GM04503 (cell line): ENCODE data around the gene APCDD1L.

Experiments
- DNase-seq: peaks from one replicate; pipeline ENCODE4 v3.0.0-alpha.2; 2012; ENCODE audit warnings: low read depth

The APCDD1L gene

DNA sequence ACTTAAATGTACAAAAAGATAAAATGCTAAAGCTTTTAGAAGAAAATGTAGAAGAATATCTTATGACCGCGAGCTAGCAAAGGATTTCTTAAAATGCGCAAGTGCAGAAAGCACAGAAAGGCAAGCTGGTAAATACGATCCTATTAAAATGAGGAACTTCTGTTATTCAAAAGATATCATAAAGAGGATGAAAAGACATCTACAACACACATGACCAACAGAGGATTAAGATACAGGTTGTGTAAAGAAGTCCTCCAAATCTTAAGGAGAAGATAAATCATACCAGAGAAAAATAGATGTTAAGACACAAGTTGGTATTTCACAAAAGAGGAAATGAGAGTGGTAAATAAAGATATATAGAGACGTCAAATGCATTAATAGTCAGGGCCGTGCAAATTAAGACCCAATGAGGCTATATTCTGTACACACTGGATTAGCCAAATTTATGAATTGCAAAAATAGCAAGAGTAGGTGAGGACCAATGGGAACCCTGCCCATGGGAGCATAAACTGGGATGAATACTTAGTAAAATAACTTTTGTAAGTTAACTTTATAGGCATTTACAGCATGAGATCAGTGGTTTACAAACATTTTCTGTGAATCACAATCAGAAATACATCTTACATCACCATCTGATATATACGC lies 23.0 kb downstream of the APCDD1L start:
- DNase-seq = no peak

DNA sequence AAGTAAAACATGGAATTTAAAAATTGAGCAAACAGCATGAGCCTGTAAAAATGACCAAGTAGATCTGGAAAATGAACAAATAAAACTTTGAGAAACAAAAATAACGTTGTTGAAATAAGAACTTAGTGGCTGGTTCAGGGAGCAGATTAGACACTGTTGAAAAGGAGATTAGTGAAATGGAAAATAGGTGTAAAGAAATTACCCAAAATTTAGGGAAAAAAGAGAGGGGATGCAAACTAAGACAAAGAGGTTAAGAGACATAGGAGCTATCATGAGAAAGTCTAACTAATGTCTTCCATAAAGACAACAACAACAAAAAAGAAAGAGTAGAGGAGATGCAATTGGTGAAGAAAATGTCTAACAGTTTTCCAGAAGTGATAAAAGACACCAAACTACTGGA lies 29.0 kb downstream of the APCDD1L start:
- no peak for DNase-seq

DNA sequence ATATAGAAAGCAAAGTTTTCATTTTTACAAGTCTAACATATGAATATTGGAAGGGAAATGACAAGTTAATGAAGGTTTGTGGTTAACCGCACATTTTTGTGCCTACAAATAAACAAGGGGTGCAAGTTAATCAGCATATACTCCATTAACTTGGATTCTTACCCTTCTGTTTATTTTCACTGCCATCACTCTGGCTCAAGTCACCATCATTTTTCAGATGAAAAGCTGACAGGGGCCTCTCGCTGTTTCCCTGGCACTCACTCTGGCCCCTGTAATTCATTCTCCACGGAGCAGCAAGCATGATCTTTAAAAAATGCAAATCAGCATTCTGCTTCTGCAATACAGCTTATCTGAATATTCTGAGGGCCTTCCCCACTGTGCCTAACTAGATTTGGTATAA lies 29.8 kb downstream of the APCDD1L start:
- no peak for DNase-seq

DNA sequence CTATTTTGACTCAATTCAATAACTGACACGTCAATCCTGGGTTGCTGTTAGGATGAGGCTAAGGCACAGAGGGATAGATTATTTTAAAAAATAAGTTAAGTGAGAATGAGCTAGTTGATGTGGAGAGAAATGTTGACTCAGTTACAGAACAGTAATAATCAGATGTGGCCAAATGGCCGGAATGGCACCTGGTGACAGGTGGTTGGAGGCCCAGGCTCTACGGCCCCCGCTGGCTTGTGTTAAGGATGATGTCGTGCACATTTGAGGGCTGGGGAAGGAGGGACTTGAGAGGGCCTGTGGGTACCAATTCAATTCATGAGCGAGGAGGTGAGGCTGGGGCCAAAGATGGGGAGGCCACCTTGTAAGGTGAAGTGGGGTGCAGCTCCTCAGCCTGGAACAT lies 31.7 kb downstream of the APCDD1L start:
- DNase-seq = no peak

DNA sequence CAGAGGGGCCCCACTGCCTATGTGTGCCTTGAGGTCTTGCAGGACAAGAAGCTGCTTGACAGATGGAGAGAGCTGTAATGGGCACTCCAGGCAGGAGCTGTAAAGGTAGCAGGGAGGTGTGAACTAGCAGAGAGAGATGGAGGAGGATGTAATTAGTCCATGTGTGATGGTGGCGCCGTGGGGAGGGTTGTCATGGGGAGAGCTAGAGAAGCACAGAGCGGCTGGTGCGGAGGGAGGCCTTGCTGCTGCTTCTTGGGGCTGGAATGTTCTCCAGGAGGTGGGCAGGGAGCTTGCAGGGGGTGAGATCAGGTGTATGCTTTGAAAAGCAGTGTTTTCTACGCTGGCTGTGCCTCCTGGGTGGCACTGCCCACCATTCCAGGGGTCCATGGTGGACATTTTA lies 32.1 kb downstream of the APCDD1L start:
- DNase-seq = no peak

DNA sequence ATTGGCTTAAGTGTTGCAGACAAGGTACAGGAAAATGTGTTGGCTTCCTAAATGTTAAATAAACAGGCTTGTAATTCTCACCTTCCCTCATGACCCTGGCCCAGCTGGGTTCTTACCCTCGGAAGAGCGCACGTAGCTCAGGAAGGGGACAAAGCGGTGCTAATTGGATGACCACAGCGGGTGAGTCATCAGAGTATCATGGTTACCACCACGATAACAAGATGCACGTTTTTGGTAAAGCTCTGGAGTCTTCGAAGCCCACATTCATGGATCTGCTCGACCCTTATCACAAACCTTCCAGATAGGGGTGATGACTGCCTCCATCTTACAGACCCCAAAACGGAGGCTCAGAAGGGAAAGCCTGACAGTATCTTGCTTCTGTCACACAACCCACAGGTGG lies 32.8 kb downstream of the APCDD1L start:
- DNase-seq = no peak

DNA sequence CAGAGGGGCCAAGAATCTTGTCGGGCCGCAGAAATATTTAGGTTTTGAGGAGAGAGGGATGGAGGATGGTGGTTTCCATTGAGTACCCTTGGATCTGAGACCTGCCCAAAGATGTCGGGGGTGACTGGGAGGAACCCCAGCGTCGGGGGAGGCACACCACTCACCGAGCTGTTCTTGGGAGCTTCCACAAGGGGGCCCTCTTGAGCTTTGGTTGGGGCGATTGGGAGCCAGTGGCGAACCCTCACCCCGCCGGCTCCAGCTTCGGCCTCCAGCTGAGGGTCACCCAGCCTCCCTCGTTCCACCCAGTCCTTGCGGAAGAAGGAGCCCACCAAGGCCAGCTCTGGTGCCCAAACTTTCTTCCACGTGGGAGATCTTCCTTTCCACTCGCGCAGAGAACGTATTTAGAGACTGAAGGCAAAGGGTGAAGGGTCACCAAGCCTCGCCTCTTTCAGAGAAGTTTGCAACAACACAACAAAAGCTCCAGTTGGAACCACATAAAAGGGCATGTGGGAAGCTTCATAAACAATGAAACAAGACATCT lies 33.6 kb downstream of the APCDD1L start:
- no peak for DNase-seq

DNA sequence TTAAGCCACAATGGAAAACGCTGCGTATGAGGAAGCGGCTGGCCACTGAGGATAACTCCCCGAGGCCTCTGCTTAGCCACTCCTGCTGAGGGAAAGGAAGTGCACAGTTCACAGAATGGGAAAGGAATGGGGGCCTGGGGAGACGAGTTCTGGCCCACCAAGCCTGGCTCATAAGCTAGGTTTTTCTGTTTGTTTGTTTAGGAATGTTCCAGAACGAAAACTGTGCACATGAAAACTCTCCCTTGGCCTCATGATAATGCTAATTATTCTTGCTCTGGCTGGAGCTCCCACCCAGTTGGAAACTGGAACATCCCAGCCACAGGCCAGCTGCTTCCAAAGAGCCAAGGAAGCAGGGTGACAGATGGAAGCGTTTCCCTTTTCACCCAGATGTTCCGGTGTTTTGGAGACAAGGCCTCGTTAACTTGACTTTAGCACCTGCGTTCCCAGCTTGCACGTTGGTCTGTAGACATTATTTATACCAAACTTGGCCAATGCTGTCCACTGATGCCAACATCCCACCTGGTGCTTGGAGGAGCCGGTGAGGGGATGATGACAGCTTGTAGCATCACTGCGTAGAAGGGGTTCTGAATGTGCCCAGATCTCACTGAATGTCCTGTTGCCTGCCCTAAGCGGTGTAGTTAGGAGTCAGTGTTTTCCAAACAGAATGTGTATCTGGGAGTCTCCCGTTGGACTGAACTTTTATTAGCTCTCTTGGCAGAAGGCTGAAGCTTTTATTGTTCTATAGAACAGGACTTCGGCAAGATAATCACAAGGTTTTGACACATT lies 34.5 kb downstream of the APCDD1L start:
- no peak for DNase-seq

DNA sequence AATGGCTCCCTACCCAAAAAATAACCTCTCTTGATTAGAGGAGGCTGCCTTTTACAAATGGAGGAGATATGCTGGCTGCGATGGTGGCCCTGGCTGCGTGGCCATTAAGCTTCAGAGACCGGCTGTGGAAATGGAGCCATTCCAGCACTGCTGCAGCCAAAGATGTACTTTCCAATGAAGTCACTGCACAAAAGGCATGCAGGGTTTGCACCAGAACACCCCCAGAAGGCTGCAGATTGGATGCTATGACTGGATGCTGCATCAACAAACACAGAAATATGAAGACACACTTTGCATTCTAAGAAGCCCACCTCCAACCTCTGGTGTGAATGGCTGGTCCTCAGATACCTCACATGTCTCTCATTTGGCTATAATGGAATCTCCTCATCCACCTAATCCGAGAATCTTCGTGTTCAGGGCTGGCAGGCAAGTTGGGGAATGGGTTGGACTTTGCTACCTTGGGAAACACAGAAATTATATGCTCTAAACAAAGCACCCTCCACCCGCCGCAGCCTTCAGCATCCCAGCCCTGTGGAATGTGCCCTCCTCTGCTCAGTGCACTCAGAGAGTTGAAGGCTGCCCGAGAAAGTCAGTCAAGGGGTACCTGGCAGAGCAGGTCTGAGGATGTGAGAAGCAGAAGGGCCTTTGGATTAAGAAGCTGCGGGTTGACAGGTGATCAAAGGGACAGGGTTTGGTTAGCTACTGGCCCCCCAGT lies 35.3 kb downstream of the APCDD1L start:
- no peak for DNase-seq

DNA sequence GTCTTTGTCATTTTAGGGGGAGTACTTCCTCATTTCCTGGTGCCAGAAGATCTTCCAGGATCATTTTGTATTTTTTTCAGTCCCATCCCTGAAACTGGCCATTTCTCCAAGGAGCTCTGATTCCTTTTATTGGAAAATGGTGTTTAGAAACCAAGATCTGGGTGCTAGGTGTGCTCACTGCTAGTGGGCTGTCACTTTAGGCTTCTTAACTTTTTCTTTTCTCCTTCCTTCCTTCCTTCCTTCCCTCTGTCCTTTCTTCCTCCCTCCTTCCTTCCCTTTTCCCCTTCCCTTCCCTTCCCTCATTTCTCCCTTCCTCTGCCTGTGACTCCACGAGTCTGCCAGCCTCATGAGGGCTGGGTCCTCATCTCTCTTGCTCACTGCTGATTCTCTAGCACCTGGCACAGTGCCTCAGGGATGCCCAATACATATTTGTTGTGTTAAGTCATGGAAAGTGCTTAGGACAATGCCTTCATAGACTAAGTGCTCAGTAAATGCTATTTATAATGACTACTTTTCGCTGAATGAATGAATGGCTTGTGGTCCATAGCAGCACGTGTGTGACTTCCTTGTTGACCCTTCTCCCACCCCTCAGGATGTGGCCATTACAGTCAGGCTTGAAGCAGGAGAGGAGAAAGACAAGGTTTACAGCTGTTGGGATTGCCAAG lies 36.9 kb downstream of the APCDD1L start:
- DNase-seq = no peak

DNA sequence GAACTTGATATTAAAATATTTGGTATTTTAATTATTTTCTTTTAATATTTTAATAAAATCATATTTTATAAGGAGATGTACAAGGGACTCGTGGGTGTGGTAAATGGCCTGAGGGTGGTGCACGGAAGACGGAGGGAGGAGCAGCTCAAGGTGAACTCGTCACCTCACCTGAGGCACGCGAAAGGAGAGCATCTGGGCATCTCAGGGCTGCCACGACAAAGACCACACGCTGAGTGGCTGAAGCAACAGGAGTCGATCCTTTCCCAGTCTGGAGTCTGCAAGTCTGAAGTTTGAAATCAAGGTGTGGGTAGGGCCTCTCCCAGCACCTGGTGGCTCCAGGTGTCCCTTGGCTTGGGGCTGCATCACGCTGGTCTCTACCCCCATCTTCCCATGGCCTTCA lies 39.7 kb downstream of the APCDD1L start:
- DNase-seq = no peak

DNA sequence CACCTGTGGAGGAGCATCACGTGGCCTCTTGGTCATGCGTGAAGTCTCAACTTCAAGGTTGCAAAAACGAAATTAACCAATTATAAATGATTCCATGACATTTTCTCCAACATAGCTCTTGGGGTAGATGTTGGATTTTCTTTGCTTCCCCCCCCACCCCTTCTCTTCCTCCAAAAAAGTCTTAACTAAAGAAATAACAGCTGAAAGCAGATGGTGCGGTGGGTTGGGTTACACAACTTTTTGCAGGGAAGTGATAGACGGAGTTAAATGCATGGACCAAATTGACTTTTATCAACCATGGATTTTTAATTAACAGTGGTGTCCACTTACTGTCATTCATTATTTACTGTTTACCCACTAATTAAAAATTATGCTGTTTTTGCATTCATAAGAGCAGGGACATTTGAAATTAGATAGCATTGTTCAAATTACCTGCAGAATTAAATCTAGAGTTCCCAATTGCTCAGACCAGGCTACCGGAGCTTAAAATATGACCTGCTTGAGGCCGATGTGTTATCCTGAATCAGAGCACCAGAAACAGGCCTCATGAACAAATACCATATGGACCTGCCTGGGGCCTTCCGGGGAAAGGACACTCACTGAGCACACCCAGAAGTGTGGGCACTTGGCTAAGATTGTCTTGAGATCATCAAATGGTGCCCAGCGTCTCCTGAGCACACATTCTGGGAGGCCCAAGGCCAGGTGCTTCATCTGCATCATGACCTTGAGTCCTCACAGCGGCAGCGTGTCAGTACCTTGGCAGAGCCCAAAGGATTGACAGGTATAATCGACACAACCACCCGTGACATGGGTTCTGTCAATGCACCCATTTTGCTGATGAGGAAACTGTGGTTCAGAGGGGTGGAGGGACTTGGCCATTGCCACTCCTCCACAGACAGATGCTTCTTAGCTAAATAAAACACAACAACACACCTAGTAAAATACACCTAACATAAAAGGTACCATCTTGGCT lies 41.5 kb downstream of the APCDD1L start:
- no peak for DNase-seq

DNA sequence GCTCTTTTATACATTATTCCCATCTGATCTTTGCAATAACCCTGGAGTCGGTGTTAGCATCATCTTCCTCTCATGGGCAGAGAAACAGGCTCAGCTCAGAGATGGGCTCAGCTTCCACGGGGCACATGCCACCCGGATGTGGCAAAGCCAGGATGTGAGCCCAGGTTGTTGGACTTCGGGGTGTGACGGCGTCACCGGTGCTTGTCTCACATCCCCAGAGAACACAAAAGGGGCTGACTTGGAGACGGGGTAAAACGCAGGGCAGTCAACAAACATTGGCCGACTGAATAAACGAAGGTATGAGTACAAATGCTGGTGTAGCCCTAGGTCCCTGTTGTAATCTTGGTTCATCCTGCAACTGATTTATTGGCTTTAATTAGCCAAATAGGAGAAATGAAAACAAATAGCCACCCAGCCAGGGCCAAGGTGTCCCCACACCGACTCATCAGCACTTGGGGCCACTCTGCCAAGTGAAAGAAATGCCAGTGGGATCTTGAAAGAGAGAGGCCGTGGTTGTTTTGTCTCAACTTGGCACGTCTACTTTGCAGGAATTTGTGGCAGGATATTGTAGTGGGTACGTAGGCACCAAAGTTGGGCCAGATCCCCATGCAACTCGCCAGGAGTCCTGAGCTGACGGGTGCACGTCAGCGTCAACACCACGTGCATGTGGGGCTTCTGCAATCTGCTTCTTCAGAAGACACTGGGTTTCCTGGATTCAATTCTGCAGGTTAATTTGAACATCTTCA lies 42.8 kb downstream of the APCDD1L start:
- no peak for DNase-seq

DNA sequence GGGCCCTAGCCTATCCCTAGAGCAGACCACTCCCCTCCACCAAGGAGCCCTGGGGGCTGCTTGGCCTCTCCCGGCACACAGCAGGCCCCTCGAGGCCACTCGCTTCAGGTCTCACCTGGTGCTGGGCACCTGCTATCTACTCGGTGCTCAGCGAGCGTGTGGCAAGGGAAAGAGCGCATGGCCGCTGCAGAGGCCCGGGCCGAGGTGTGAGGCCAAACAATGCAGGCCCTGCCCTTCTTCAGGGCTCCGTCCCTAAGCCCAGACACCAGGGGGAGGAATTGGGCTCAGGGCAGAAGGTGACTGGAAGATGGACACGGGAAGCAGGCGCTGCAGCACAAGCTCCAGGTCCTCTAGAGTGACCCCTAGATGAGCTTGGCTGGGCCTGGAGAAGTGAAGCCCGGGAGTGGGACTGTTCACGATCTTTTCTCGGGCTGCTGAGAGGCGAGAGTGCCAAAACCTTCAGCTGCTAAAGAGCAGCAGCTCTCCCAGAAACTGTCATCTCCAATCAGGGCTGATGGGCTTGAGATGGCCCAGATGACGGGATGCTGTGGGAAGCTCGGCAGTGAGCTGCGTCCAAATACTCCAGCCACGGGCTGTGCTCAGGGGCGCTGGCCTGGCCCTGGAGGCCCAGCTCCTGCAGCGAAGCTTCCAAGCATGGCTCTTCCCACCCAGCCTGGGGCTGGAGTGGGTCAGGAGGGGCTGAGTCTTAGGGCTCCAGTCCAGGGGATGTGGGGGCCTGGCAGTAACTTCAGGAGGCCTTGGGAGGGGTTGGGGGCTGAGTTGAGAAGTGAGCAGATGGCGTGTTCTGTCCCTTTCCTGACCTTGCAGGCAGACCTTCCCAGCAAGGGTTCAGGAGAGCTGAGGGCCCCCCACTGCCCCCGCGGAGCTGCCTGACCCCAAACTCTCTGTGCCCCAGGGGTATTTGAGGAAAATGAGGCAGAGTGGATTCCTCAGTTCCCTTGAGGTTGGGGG lies 43.7 kb downstream of the APCDD1L start:
- no peak for DNase-seq

DNA sequence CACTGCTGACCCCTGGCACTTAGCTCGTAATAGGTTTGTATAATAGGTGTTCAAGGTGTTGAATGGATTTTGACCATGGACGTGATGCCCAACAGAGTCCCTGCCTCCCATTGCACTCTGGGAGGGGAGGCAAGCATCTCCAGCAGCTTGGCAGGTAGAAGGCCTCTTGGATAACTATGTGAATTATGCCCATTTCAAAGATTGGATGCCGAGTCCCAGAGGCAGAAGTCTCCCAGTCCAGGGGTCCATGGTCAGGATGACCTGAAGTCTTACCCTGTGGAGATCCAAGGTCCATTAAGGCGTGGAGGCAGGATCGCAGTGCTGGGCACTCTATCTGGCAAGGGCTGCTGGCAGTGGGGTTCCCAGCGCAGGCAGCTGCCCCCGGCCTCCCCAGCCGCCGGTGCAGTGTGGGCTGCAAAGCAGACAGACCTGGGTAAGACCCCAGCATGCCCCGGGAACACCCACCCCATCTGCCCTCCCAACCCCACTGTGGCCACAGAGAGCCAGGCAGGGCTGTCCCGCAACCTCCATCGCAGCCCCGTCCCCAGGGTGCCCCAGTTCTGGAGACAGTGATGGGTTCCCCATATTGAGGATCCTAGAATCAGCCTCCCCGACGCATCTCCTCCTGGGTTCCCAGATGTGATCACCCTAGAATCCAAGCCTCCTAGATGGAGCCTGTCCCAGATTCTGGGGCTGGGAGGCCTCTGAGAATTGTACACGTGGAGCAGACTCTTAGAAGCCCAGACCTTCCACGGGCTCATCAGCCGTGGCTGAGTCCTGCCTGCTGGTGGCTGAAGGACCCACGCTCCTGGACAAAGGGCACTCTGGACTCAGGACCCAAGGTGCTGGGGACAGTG lies 44.6 kb downstream of the APCDD1L start:
- DNase-seq = no peak

DNA sequence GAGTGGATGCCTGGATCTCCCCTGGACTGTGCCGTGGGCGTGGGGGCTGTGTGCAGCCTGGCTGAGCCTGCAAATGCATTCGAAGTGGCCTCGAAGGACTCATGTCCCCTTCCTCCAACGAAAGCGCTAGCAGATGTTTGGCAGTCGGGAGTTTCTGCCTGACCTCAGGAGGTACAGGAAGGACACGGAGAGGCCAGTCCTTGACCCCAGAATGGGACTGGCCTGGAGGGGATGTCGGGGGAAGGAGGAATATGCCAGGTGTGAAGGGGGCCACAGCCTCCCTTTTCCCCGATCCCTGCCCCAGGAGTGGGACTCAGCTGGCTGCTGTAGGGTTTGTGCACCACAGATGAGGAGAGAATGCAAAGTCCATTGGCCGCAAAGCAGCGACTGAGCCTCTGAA lies 45.6 kb downstream of the APCDD1L start:
- DNase-seq = no peak

DNA sequence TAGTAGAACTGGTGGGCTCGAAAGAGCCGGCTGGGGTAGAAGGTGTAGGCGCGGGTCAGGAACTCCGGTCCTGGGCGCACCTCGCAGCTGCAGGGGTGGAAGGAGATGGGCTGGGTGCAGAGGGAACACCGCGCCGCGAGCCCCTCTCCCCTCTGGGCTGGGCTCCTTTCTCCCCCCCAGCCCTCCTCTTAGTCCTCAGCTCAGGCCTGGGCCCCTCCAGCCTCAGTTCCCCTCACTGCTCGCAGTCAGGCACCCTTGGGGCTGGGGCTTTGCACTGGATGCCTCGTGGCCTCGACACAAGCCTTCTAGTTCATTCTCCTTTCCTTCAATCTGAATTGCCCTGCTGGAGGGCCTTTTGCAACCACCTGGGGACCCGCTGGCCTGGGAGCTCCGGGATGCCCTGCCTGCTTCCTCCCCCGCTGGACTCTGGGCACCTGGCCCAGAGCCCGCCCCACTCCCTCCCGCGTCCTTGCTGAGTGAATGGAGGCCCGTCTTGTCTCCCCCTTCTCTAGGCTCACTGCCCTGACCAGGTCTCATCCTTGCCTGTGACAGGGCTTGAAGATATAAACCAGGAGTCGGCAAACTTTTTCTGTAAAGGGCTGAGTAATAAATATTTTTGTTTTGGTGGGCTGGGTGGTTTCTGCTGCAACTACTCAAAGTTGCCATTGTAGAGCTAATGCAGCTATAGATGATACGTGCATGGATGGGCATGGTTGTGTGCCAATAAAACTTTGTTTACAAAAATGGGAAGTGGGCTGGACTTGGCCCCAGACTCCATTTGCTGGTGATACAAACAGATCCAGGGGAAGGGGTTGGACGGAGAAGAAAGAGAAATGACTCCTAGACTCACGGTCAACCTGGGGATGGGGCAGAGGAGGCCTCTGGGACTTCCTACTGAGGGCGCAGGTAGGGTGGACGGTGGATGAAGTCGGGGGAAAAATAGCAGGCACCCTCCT lies 47.3 kb downstream of the APCDD1L start:
- DNase-seq = no peak
